DND-41 (cell line): ENCODE measurements around the gene COPRS.

Experiments
- ATAC-seq: fragments of 200-7000 bp; cut with Tn5 transposase; 3 replicates; pipeline ENCODE4 v1.9.1; 2021; ENCODE audit warnings: low read depth; ENCODE audit not compliant: insufficient read depth
- DNase-seq: peaks from one replicate; pipeline ENCODE4 v3.0.0-alpha.2; 2020
- H2AFZ ChIP-seq: 2 replicates; pipeline ENCODE4 v1.6.0; 2012; ENCODE audit warnings: low read depth, low read length
- H3K27ac ChIP-seq: 2 replicates; pipeline ENCODE4 v1.5.1; 2012; ENCODE audit warnings: low read length, inconsistent platforms
- H3K27me3 ChIP-seq: fragments of 200-600 bp; sonication (generic); 2 replicates; pipeline ENCODE4 v1.6.0; 2012; ENCODE audit warnings: low read length, mild to moderate bottlenecking, inconsistent platforms; ENCODE audit not compliant: insufficient read depth, poor library complexity
- H3K36me3 ChIP-seq: 2 replicates; pipeline ENCODE4 v1.5.1; 2012; ENCODE audit warnings: low read length, inconsistent platforms; ENCODE audit not compliant: insufficient read depth
- H3K4me1 ChIP-seq: 2 replicates; pipeline ENCODE4 v1.5.1; 2012; ENCODE audit warnings: mild to moderate bottlenecking, low read length; ENCODE audit not compliant: insufficient read depth
- H3K4me2 ChIP-seq: 2 replicates; pipeline ENCODE4 v1.6.0; 2012; ENCODE audit warnings: mild to moderate bottlenecking, moderate library complexity, low read length, inconsistent platforms; ENCODE audit not compliant: insufficient read depth
- H3K4me3 ChIP-seq, 2 experiments: fragments of 200-600 bp in 1 of 2; shearing (Covaris generic) in 1 of 2; 2 replicates each; pipeline ENCODE4 v1.5.1; 2012 to 2016; ENCODE audit warnings: inconsistent platforms in 2 of 2, low read length in 2 of 2, mild to moderate bottlenecking in 2 of 2, low read depth in 1 of 2, moderate library complexity in 1 of 2
- H3K79me2 ChIP-seq: 2 replicates; pipeline ENCODE4 v1.6.0; 2012; ENCODE audit warnings: low read length, inconsistent platforms; ENCODE audit not compliant: insufficient read depth
- H3K9ac ChIP-seq: 2 replicates; pipeline ENCODE4 v1.6.0; 2012; ENCODE audit warnings: low read depth, mild to moderate bottlenecking, inconsistent platforms, low read length, moderate library complexity
- H3K9me3 ChIP-seq: 2 replicates; pipeline ENCODE4 v1.5.1; 2012; ENCODE audit warnings: low read length, moderate library complexity, mild to moderate bottlenecking, inconsistent platforms; ENCODE audit not compliant: insufficient read depth, severe bottlenecking
- H4K20me1 ChIP-seq: 2 replicates; pipeline ENCODE4 v1.6.0; 2012; ENCODE audit warnings: low read length; ENCODE audit not compliant: insufficient read depth
- CTCF ChIP-seq: IDR thresholded peaks from 2 replicates; pipeline ENCODE4 v1.5.1; 2012; ENCODE audit warnings: borderline replicate concordance, low read length, moderate library complexity, mild to moderate bottlenecking; ENCODE audit not compliant: poor library complexity, severe bottlenecking; ENCODE audit errors: extremely low read depth
- EZH2 ChIP-seq: IDR thresholded peaks from 3 replicates; pipeline ENCODE4 v1.6.1; 2012; ENCODE audit warnings: borderline replicate concordance, low read depth, mild to moderate bottlenecking, moderate library complexity, low read length, inconsistent platforms; ENCODE audit not compliant: severe bottlenecking

The COPRS gene

DNA sequence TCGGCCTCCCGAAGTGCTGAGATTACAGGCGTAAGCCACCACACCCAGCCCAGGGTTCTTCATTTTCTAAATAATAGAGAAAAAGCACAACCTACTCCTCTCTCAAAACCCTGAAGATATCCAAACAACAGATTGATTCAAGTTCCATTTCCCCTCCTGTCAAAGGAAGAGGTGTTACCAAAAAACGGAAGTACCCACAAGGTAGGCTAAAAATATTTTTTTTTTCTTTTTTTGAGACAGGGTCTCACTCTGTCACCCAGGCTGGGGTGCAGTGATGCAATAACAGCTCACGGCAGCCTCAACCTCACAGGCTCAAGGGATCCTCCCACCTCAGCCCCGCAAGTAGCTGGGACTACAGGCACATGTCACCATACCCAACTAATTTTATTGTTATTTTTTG is 23.5 kb upstream of the COPRS start:
- H3K79me2 ChIP-seq: no peaks in the 10 kb centered on the region
- H3K9me3 ChIP-seq: no peaks in the 10 kb centered on the region
- H3K4me1 ChIP-seq: no peaks in the 10 kb centered on the region
- no peak overlapping the region for H3K4me2 ChIP-seq
- H3K27ac ChIP-seq: no peak overlapping the region
- DNase-seq (no peak), ATAC-seq (no peak)
- no peaks in the 10 kb centered on the region for H3K27me3 ChIP-seq
- H2AFZ ChIP-seq: no peak overlapping the region
- no peaks in the 10 kb centered on the region for H4K20me1 ChIP-seq
- TF ChIP-seq EZH2 (no peak), CTCF (no peak)
- H3K9ac ChIP-seq: no peak overlapping the region
- no peak overlapping the region for H3K4me3 ChIP-seq
- peaks cover 90% of the 10 kb centered on the region for H3K36me3 ChIP-seq

DNA sequence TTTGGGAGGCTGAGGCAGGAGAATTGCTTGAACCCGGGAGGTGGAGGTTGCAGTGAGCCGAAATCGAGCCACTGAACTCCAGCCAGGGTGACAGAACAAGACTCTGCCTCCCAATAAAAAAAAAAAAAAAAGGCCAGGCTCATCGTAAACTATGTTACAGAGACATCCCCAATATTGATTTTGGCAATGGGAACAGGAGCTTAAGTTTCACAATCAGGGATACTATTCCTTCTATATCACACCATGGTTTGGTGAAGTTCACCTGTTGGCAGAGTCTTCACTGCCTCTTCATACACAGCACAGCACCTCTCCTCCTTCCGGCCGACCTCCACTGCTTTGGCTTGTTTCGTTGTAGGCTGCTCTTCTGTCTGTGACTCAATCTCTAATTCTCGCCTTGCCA is 21.3 kb upstream of the COPRS start:
- peaks cover 84% of the 10 kb centered on the region for H3K36me3 ChIP-seq
- ATAC-seq (no peak), DNase-seq (no peak)
- no peaks in the 10 kb centered on the region for H3K9me3 ChIP-seq
- no peak overlapping the region for H3K4me3 ChIP-seq
- no peak overlapping the region for H3K4me2 ChIP-seq
- no peaks in the 10 kb centered on the region for H4K20me1 ChIP-seq
- H3K27me3 ChIP-seq: no peaks in the 10 kb centered on the region
- no peak overlapping the region for H3K9ac ChIP-seq
- H2AFZ ChIP-seq: no peak overlapping the region
- no peaks in the 10 kb centered on the region for H3K79me2 ChIP-seq
- TF ChIP-seq EZH2: no peak
- H3K27ac ChIP-seq: no peak overlapping the region
- H3K4me1 ChIP-seq: no peaks in the 10 kb centered on the region

- no peak for DNase-seq
- no peak overlapping the region for H2AFZ ChIP-seq
- H3K9me3 ChIP-seq: no peaks in the 10 kb centered on the region
- H3K27me3 ChIP-seq: no peaks in the 10 kb centered on the region
- H4K20me1 ChIP-seq: no peaks in the 10 kb centered on the region
- H3K27ac ChIP-seq: no peak overlapping the region
- no peak overlapping the region for H3K4me3 ChIP-seq
- H3K4me1 ChIP-seq: no peaks in the 10 kb centered on the region
- peaks cover 86% of the 10 kb centered on the region for H3K36me3 ChIP-seq
- no peak overlapping the region for H3K4me2 ChIP-seq
- no peak for TF ChIP-seq CTCF
- TF ChIP-seq EZH2: no peak
- ATAC-seq: no peak
- no peaks in the 10 kb centered on the region for H3K79me2 ChIP-seq
- no peak overlapping the region for H3K9ac ChIP-seq
Observed at GRCh38 chr17:31878703-31879073, 19.6 kb upstream of the COPRS start.

GRCh38 chr17:31877911-31878702 is 19.1 kb upstream of the COPRS start:
- H3K27me3 ChIP-seq: no peaks in the 10 kb centered on the region
- no peaks in the 10 kb centered on the region for H4K20me1 ChIP-seq
- no peak overlapping the region for H3K9ac ChIP-seq
- no peak overlapping the region for H2AFZ ChIP-seq
- no peaks in the 10 kb centered on the region for H3K79me2 ChIP-seq
- no peaks in the 10 kb centered on the region for H3K9me3 ChIP-seq
- H3K27ac ChIP-seq: no peak overlapping the region
- DNase-seq (no peak), ATAC-seq (no peak)
- H3K4me2 ChIP-seq: no peak overlapping the region
- H3K36me3 ChIP-seq: peaks cover 87% of the 10 kb centered on the region
- no peak overlapping the region for H3K4me3 ChIP-seq
- H3K4me1 ChIP-seq: no peaks in the 10 kb centered on the region
- no peak for TF ChIP-seq EZH2
- TF ChIP-seq CTCF: no peak
